Activated CD8-positive, alpha-beta T cell treated with anti-CD3 and anti-CD28 coated beads for 36 hours (primary cell): ENCODE data around the gene DIAPH1. TPM values are rescaled to one million over a fixed set of nuclear protein-coding genes. Genes with fewer than 3 reads are reported as not detected.

Experiments used
- ATAC-seq: fragments of 200-7000 bp; cut with Tn5 transposase; one replicate; pipeline ENCODE4 v1.10.0; 2021; ENCODE audit warnings: mild to moderate bottlenecking, moderate library complexity
- CTCF ChIA-PET: fragments of 350-600 bp; sonication (Branson Sonifier 250); formaldehyde crosslinking; loops from one replicate; lab custom pipeline; 2021; ENCODE audit warnings: antibody characterized with exemption; lab: Charles Lee
- POLR2A ChIA-PET: fragments of 350-600 bp; sonication (Branson Sonifier 250); formaldehyde crosslinking; loops from one replicate; lab custom pipeline; 2021; ENCODE audit warnings: antibody characterized with exemption; lab: Charles Lee
- DNase-seq: peaks from one replicate; pipeline ENCODE4 v3.0.0-alpha.2; 2020
- H3K27ac Mint-ChIP-seq: one replicate; pipeline ENCODE4 v1.8.0; 2021; ENCODE audit warnings: mild to moderate bottlenecking, mixed read lengths
- H3K27me3 Mint-ChIP-seq: one replicate; pipeline ENCODE4 v1.8.0; 2021; ENCODE audit warnings: mixed read lengths
- H3K36me3 Mint-ChIP-seq: one replicate; pipeline ENCODE4 v1.8.0; 2021; ENCODE audit warnings: low read depth, mixed read lengths
- H3K4me1 Mint-ChIP-seq: one replicate; pipeline ENCODE4 v1.8.0; 2021; ENCODE audit warnings: low read depth, mixed read lengths
- H3K4me3 Mint-ChIP-seq: one replicate; pipeline ENCODE4 v1.8.0; 2021; ENCODE audit warnings: mild to moderate bottlenecking, moderate library complexity, mixed read lengths
- H3K9me3 Mint-ChIP-seq: one replicate; pipeline ENCODE4 v1.8.0; 2021; ENCODE audit warnings: mixed read lengths
- CTCF ChIP-seq: fragments of 200-600 bp; IDR thresholded peaks from one replicate; pipeline ENCODE4 v1.8.0; 2022; ENCODE audit warnings: antibody characterized with exemption, mild to moderate bottlenecking
- intact Hi-C: fragments of 100-400 bp; cut with micrococcal nuclease; formaldehyde crosslinking; loops from one replicate; pipeline ENCODE4 v1.10.0; 2022
- total RNA-seq, 2 experiments: library from RNA; stranded (reverse); gene quantifications; one replicate each; pipeline ENCODE4 v1.2.3, GENCODE V29; 2021

Gene DIAPH1
- total RNA-seq, 2 experiments from 2014 or later: 209 to 218 TPM

DNA sequence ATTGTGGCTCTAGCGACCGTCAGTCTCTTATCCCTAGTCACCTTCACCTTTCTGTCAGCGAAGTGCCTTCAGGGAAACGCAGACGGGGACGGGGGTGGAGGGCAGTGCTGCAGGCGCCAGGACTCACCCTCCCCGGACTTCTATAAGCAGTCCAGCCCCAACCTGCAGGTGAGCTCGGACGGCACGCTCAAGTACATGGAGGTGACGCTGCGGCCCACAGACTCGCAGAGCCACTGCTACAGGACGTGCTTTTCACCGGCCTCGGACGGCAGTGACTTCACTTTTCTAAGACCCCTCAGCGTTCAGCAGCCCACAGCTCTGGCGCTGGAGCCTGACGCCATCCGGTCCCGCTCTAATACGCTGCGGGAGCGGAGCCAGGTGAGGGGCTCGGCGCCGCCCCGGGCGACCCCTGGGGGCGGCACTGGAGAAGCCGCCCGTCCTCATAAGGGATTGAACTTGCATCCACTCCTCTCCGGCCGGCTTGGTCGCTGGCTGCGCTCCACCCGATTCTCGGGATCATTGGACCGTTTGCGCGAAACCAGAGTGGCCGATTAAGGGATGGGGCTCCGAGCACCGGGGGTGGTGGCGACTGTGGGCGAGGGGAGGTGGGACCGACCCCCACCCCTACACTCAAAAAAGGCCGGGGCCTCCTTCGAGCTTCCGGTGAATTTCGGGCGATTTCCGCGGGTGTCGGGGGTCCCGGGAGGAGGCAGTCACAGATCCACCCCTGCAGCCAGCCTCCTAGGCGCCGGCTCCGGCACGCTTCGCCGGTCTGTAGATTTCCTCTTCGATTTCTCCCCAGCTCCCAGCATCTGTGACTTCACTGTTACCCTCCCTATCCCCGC lies 127.3 kb downstream of the DIAPH1 start:
- ChIA-PET CTCF (interaction anchor here (0.7 to 2.7 kb wide), 6 partner anchors 13 to 78 kb away, joined by 3 to 10 read pairs (median 3); partner anchors contain the start of genes PCDHGA10 and PCDHGA11), POLR2A (interaction anchor here (0.9 kb wide), 1 partner anchor 172 kb away, joined by 4 read pairs; no protein-coding TSS in a partner anchor)
- Mint-ChIP-seq H3K4me1 (peaks cover 8% of the 10 kb centered on the region), H3K4me3 (peak overlapping the region; percentile 68), H3K27ac (peak overlapping the region; percentile 25), H3K9me3 (no peaks in the 10 kb centered on the region), H3K27me3 (peaks cover 79% of the 10 kb centered on the region), H3K36me3 (no peaks in the 10 kb centered on the region)
- TF ChIP-seq CTCF: no peak
- intact Hi-C loops: no loop called here
- ATAC-seq: no peak
- DNase-seq: no peak

DNA sequence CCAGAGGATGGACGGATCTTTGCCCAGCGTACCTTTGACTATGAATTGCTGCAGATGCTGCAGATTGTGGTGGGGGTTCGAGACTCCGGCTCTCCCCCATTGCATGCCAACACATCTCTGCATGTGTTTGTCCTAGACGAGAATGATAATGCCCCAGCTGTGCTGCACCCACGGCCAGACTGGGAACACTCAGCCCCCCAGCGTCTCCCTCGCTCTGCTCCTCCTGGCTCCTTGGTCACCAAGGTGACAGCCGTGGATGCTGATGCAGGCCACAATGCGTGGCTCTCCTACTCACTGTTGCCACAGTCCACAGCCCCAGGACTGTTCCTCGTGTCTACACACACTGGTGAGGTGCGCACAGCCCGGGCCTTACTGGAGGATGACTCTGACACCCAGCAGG lies 128.0 kb downstream of the DIAPH1 start:
- Mint-ChIP-seq H3K27me3 (peaks cover 83% of the 10 kb centered on the region), H3K9me3 (no peaks in the 10 kb centered on the region), H3K36me3 (no peaks in the 10 kb centered on the region), H3K4me3 (no peak overlapping the region), H3K4me1 (peaks cover 8% of the 10 kb centered on the region), H3K27ac (no peak overlapping the region)
- ChIA-PET POLR2A (no interaction called here), CTCF (interaction anchor here (1.4 kb wide), 1 partner anchor 70 kb away, joined by 3 read pairs; the partner anchor contains the start of gene PCDHGA11)
- intact Hi-C loops: no loop called here
- ATAC-seq (no peak), DNase-seq (no peak)
- TF ChIP-seq CTCF: no peak

GRCh38 chr5:141490271-141490670 lies 128.5 kb downstream of the DIAPH1 start:
- TF ChIP-seq CTCF: no peak
- no peak overlapping the region for H3K27ac Mint-ChIP-seq
- ATAC-seq: no peak
- no peaks in the 10 kb centered on the region for H3K36me3 Mint-ChIP-seq
- peaks cover 82% of the 10 kb centered on the region for H3K27me3 Mint-ChIP-seq
- intact Hi-C loops: no loop called here
- CTCF ChIA-PET: no interaction called here
- no peak for DNase-seq
- H3K9me3 Mint-ChIP-seq: no peaks in the 10 kb centered on the region
- peaks cover 6% of the 10 kb centered on the region for H3K4me1 Mint-ChIP-seq
- no peak overlapping the region for H3K4me3 Mint-ChIP-seq
- POLR2A ChIA-PET: no interaction called here

DNA sequence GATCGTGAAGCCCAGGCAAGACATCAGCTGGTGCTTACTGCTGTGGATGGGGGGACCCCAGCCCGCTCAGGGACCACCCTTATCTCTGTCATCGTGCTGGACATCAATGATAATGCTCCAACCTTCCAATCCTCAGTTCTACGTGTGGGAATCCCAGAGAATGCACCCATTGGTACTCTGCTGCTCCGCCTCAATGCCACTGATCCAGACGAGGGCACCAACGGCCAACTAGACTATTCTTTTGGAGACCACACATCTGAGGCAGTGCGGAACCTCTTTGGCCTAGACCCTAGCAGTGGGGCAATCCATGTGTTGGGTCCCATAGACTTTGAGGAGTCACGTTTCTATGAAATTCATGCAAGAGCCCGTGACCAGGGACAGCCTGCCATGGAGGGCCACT lies 129.0 kb downstream of the DIAPH1 start:
- peaks cover 83% of the 10 kb centered on the region for H3K27me3 Mint-ChIP-seq
- DNase-seq (no peak), ATAC-seq (no peak)
- no peaks in the 10 kb centered on the region for H3K9me3 Mint-ChIP-seq
- peaks cover 9% of the 10 kb centered on the region for H3K4me1 Mint-ChIP-seq
- intact Hi-C loops: no loop called here
- no peak overlapping the region for H3K27ac Mint-ChIP-seq
- ChIA-PET POLR2A (no interaction called here), CTCF (interaction anchor here (0.7 to 1.8 kb wide), 4 partner anchors 9 to 74 kb away, joined by 3 to 8 read pairs (median 6); no protein-coding TSS in a partner anchor)
- no peak for TF ChIP-seq CTCF
- H3K36me3 Mint-ChIP-seq: no peaks in the 10 kb centered on the region
- H3K4me3 Mint-ChIP-seq: no peak overlapping the region
